Duodenal mucosa (tissue), 2 donors: ENCODE measurements around the gene MCTP1.

ENCODE experiments used
- H3K27ac ChIP-seq: one replicate; pipeline ENCODE4 v1.7.0; 2013; ENCODE audit warnings: low read depth, low read length
- H3K27me3 ChIP-seq, 2 donors: one replicate each; pipeline ENCODE4 v1.7.0; 2013; ENCODE audit warnings: low read length in 2 of 2, control low read depth in 1 of 2; ENCODE audit not compliant: insufficient read depth in 2 of 2, control insufficient read depth in 1 of 2
- H3K36me3 ChIP-seq, 2 donors: one replicate each; pipeline ENCODE4 v1.7.0; 2013; ENCODE audit warnings: low read length in 2 of 2, control low read depth in 1 of 2; ENCODE audit not compliant: insufficient read depth in 2 of 2, control insufficient read depth in 1 of 2
- H3K4me1 ChIP-seq, 2 donors: one replicate each; pipeline ENCODE4 v1.7.0; 2013; ENCODE audit warnings: low read length in 2 of 2, control low read depth in 1 of 2; ENCODE audit not compliant: insufficient read depth in 2 of 2, control insufficient read depth in 1 of 2
- H3K4me3 ChIP-seq, 2 donors: one replicate each; pipeline ENCODE4 v1.7.0; 2013; ENCODE audit warnings: low read length in 2 of 2, low read depth in 1 of 2
- H3K9ac ChIP-seq, 2 donors: one replicate each; pipeline ENCODE4 v1.7.0; 2013; ENCODE audit warnings: low read length in 2 of 2, low read depth in 1 of 2
- H3K9me3 ChIP-seq, 2 donors: one replicate each; pipeline ENCODE4 v1.7.0; 2013; ENCODE audit warnings: low read length in 2 of 2, control low read depth in 1 of 2; ENCODE audit not compliant: control insufficient read depth in 1 of 2

Gene MCTP1

GRCh38 chr5:94742852-94743251 lies 542.0 kb downstream of the MCTP1 start:
- no peaks in the 10 kb centered on the region for H3K9me3 ChIP-seq
- H3K27me3 ChIP-seq = no peaks in the 10 kb centered on the region
- H3K27ac ChIP-seq = no peak overlapping the region
- no peak overlapping the region for H3K9ac ChIP-seq
- no peak overlapping the region for H3K4me3 ChIP-seq
- H3K36me3 ChIP-seq = no peaks in the 10 kb centered on the region
- H3K4me1 ChIP-seq = no peaks in the 10 kb centered on the region

- H3K4me1 ChIP-seq = no peaks in the 10 kb centered on the region
- H3K27ac ChIP-seq = no peak overlapping the region
- no peak overlapping the region for H3K4me3 ChIP-seq
- H3K27me3 ChIP-seq = no peaks in the 10 kb centered on the region
- no peaks in the 10 kb centered on the region for H3K9me3 ChIP-seq
- no peaks in the 10 kb centered on the region for H3K36me3 ChIP-seq
- H3K9ac ChIP-seq = no peak overlapping the region
Measured at GRCh38 chr5:94740286-94740685, 544.6 kb downstream of the MCTP1 start.

GRCh38 chr5:94736498-94736897 lies 548.4 kb downstream of the MCTP1 start:
- Histone ChIP-seq H3K4me1 (no peaks in the 10 kb centered on the region), H3K9me3 (no peaks in the 10 kb centered on the region), H3K9ac (no peak overlapping the region), H3K27ac (no peak overlapping the region), H3K27me3 (no peaks in the 10 kb centered on the region), H3K36me3 (no peaks in the 10 kb centered on the region), H3K4me3 (no peak overlapping the region)

- H3K36me3 ChIP-seq = no peaks in the 10 kb centered on the region
- no peak overlapping the region for H3K4me3 ChIP-seq
- no peak overlapping the region for H3K27ac ChIP-seq
- H3K27me3 ChIP-seq = no peaks in the 10 kb centered on the region
- no peak overlapping the region for H3K9ac ChIP-seq
- no peaks in the 10 kb centered on the region for H3K9me3 ChIP-seq
- H3K4me1 ChIP-seq = no peaks in the 10 kb centered on the region
Measured at GRCh38 chr5:94731471-94731870, 553.4 kb downstream of the MCTP1 start.

GRCh38 chr5:94725142-94725541 lies 559.8 kb downstream of the MCTP1 start:
- Histone ChIP-seq H3K27ac (no peak overlapping the region), H3K4me3 (no peak overlapping the region), H3K27me3 (no peaks in the 10 kb centered on the region), H3K9ac (no peak overlapping the region), H3K4me1 (no peaks in the 10 kb centered on the region), H3K9me3 (no peaks in the 10 kb centered on the region), H3K36me3 (no peaks in the 10 kb centered on the region)

GRCh38 chr5:94715768-94716167 lies 569.1 kb downstream of the MCTP1 start:
- Histone ChIP-seq H3K27ac (no peak overlapping the region), H3K9me3 (no peaks in the 10 kb centered on the region), H3K4me3 (no peak overlapping the region), H3K9ac (no peak overlapping the region), H3K4me1 (no peaks in the 10 kb centered on the region), H3K36me3 (peaks cover 0 to 3% of the 10 kb centered on the region in 2 donors), H3K27me3 (no peaks in the 10 kb centered on the region)

GRCh38 chr5:94711785-94712184 lies 573.1 kb downstream of the MCTP1 start:
- no peaks in the 10 kb centered on the region for H3K9me3 ChIP-seq
- no peak overlapping the region for H3K9ac ChIP-seq
- peaks cover 0 to 3% of the 10 kb centered on the region in 2 donors for H3K36me3 ChIP-seq
- H3K27ac ChIP-seq = no peak overlapping the region
- no peaks in the 10 kb centered on the region for H3K4me1 ChIP-seq
- no peak overlapping the region for H3K4me3 ChIP-seq
- no peaks in the 10 kb centered on the region for H3K27me3 ChIP-seq

- Histone ChIP-seq H3K27ac (no peak overlapping the region), H3K4me1 (no peaks in the 10 kb centered on the region), H3K9me3 (no peaks in the 10 kb centered on the region), H3K36me3 (peaks cover 0 to 3% of the 10 kb centered on the region in 2 donors), H3K27me3 (no peaks in the 10 kb centered on the region), H3K9ac (no peak overlapping the region), H3K4me3 (no peak overlapping the region)
Measured at GRCh38 chr5:94709277-94709676, 575.6 kb downstream of the MCTP1 start.

GRCh38 chr5:94707359-94707758 lies 577.5 kb downstream of the MCTP1 start:
- Histone ChIP-seq H3K9ac (no peak overlapping the region), H3K36me3 (peaks cover 0 to 3% of the 10 kb centered on the region in 2 donors), H3K4me1 (no peaks in the 10 kb centered on the region), H3K9me3 (no peaks in the 10 kb centered on the region), H3K27ac (no peak overlapping the region), H3K27me3 (no peaks in the 10 kb centered on the region), H3K4me3 (no peak overlapping the region)

GRCh38 chr5:94705427-94705826 lies 579.5 kb downstream of the MCTP1 start:
- peaks cover 0 to 3% of the 10 kb centered on the region in 2 donors for H3K36me3 ChIP-seq
- H3K9ac ChIP-seq = no peak overlapping the region
- H3K27me3 ChIP-seq = no peaks in the 10 kb centered on the region
- no peak overlapping the region for H3K4me3 ChIP-seq
- no peak overlapping the region for H3K27ac ChIP-seq
- no peaks in the 10 kb centered on the region for H3K4me1 ChIP-seq
- no peaks in the 10 kb centered on the region for H3K9me3 ChIP-seq

GRCh38 chr5:94702729-94703128 lies 582.2 kb downstream of the MCTP1 start:
- H3K27me3 ChIP-seq = no peaks in the 10 kb centered on the region
- no peak overlapping the region for H3K9ac ChIP-seq
- no peaks in the 10 kb centered on the region for H3K4me1 ChIP-seq
- no peak overlapping the region for H3K4me3 ChIP-seq
- no peaks in the 10 kb centered on the region for H3K9me3 ChIP-seq
- H3K27ac ChIP-seq = no peak overlapping the region
- peaks cover 0 to 3% of the 10 kb centered on the region in 2 donors for H3K36me3 ChIP-seq
